T-helper 1 cell treated with Interleukin-12 subunit alpha and Interleukin-12 subunit beta and Interleukin-4 antibody, amounts not matched to agents 30 ng/mL and 1 ng/mL, for 36 hours (primary cell): Measurements from ENCODE around the gene RAB34. TPM values are rescaled to one million over a fixed set of nuclear protein-coding genes. Genes with fewer than 3 reads are reported as not detected.
"Not testable (repeated sequence)": the region's sequence is repeated elsewhere in the genome, so short reads cannot be mapped to it uniquely, and the experiment has no call there.

Experiments used
- intact Hi-C: fragments of 100-400 bp; cut with micrococcal nuclease; formaldehyde crosslinking; loops from one replicate; pipeline ENCODE4 v1.15.1; 2024
- total RNA-seq: library from RNA; stranded (reverse); gene quantifications from 2 replicates; pipeline ENCODE4 v1.2.3, GENCODE V29; 2022

Gene RAB34
- total RNA-seq, 1 donor from 2014 or later = 9.4 TPM

- intact Hi-C loops = no loop called here
Observed at GRCh38 chr17:28746611-28747050, 29.0 kb upstream of the RAB34 start.

- intact Hi-C loops = no loop called here
Observed at GRCh38 chr17:28745786-28746411, 28.2 kb upstream of the RAB34 start.

- intact Hi-C loops = loop anchor here (1.0 to 5.0 kb wide), 3 partner anchors 17 to 207 kb away; partner anchors contain the start of genes NEK8 and PHF12
Observed at GRCh38 chr17:28744972-28745785, 27.5 kb upstream of the RAB34 start.

GRCh38 chr17:28744104-28744971 lies 26.7 kb upstream of the RAB34 start:
- intact Hi-C loops = loop anchor here (1.0 to 5.0 kb wide), 3 partner anchors 16 to 208 kb away; partner anchors contain the start of genes NEK8 and PHF12

- intact Hi-C loops = loop anchor here (1.0 to 5.0 kb wide), 3 partner anchors 15 to 209 kb away; partner anchors contain the start of genes NEK8 and PHF12
Observed at GRCh38 chr17:28743243-28744103, 25.8 kb upstream of the RAB34 start, which contains the start of gene TRAF4. TSS of gene TRAF4 (plus strand) at chr17:28744011. CDS start at chr17:28744113, 102 bp downstream.

- intact Hi-C loops = loop anchor here (5.0 kb wide), 1 partner anchor 211 kb away; the partner anchor contains the start of gene PHF12
Observed at GRCh38 chr17:28741358-28742349, 24.0 kb upstream of the RAB34 start.

GRCh38 chr17:28740406-28741357 lies 23.0 kb upstream of the RAB34 start:
- intact Hi-C loops = loop anchor here (5.0 kb wide), 1 partner anchor 212 kb away; the partner anchor contains the start of gene PHF12

- intact Hi-C loops = no loop called here
Observed at GRCh38 chr17:28738680-28739384, 21.2 kb upstream of the RAB34 start.

GRCh38 chr17:28737770-28738679 lies 20.4 kb upstream of the RAB34 start:
- intact Hi-C loops = no loop called here

- intact Hi-C loops = no loop called here
Observed at GRCh38 chr17:28737316-28737715, 19.6 kb upstream of the RAB34 start.

GRCh38 chr17:28735913-28736769 lies 18.5 kb upstream of the RAB34 start:
- intact Hi-C loops = not testable (repeated sequence)

GRCh38 chr17:28735242-28735722 lies 17.6 kb upstream of the RAB34 start:
- intact Hi-C loops = no loop called here

GRCh38 chr17:28734712-28735241 lies 17.1 kb upstream of the RAB34 start:
- intact Hi-C loops = no loop called here

GRCh38 chr17:28733346-28733745 lies 15.7 kb upstream of the RAB34 start:
- intact Hi-C loops = no loop called here

GRCh38 chr17:28729950-28730330 lies 12.3 kb upstream of the RAB34 start:
- intact Hi-C loops = loop anchor here (2.0 to 5.0 kb wide), 2 partner anchors 419 to 837 kb away; partner anchors contain the start of genes ABHD15 and TP53I13
